Mesenchymal stem cell (in vitro differentiated cells and primary cell): ENCODE measurements around the gene PLEKHG4B.

Source experiments
- DNase-seq: peaks from one replicate; pipeline ENCODE4 v3.0.0-alpha.2; 2013
- H2AFZ ChIP-seq: one replicate; pipeline ENCODE4 v1.6.1; 2013; ENCODE audit warnings: low read depth, mild to moderate bottlenecking, control low read depth, inconsistent platforms, low read length, moderate library complexity
- H2AK5ac ChIP-seq: 2 replicates; pipeline ENCODE4 v1.6.1; 2013; ENCODE audit warnings: low read length, moderate library complexity, mild to moderate bottlenecking, inconsistent platforms; ENCODE audit not compliant: severe bottlenecking
- H2BK120ac ChIP-seq: one replicate; pipeline ENCODE4 v1.6.1; 2013; ENCODE audit warnings: low read depth, mild to moderate bottlenecking, inconsistent platforms, low read length, moderate library complexity
- H2BK12ac ChIP-seq, 2 experiments: one replicate each; pipeline ENCODE4 v1.6.1; 2013; ENCODE audit warnings: inconsistent platforms in 2 of 2, low read length in 2 of 2, mild to moderate bottlenecking in 2 of 2, moderate library complexity in 2 of 2, control low read depth in 1 of 2
- H2BK15ac ChIP-seq: one replicate; pipeline ENCODE4 v1.6.1; 2013; ENCODE audit warnings: mild to moderate bottlenecking, low read depth, inconsistent platforms; ENCODE audit not compliant: poor library complexity, severe bottlenecking
- H2BK5ac ChIP-seq: 2 replicates; pipeline ENCODE4 v1.6.1; 2013; ENCODE audit warnings: low read depth, mild to moderate bottlenecking, low read length, control low read depth, inconsistent platforms; ENCODE audit not compliant: poor library complexity, severe bottlenecking
- H3K14ac ChIP-seq, 2 experiments: one replicate each; pipeline ENCODE4 v1.6.1; 2013; ENCODE audit warnings: inconsistent platforms in 2 of 2, low read length in 2 of 2, control low read depth in 1 of 2, mild to moderate bottlenecking in 1 of 2, moderate library complexity in 1 of 2
- H3K18ac ChIP-seq, 2 experiments: one replicate each; pipeline ENCODE4 v1.6.1; 2013; ENCODE audit warnings: inconsistent platforms in 2 of 2, low read length in 2 of 2, control low read depth in 1 of 2, low read depth in 1 of 2, mild to moderate bottlenecking in 1 of 2
- H3K23ac ChIP-seq, 2 experiments: one replicate each; pipeline ENCODE4 v1.6.1; 2013; ENCODE audit warnings: inconsistent platforms in 2 of 2, low read length in 2 of 2, mild to moderate bottlenecking in 2 of 2, moderate library complexity in 2 of 2, control low read depth in 1 of 2
- H3K27ac ChIP-seq: 2 replicates; pipeline ENCODE4 v1.5.1; 2013; ENCODE audit warnings: mild to moderate bottlenecking, moderate library complexity, low read length, control low read depth, inconsistent platforms; ENCODE audit not compliant: poor library complexity, severe bottlenecking
- H3K27me3 ChIP-seq, 2 experiments: 2 replicates each; pipeline versions ENCODE4 v1.6.1 to v1.7.0; 2013; ENCODE audit warnings: low read length in 2 of 2, mild to moderate bottlenecking in 2 of 2, moderate library complexity in 2 of 2, control low read depth in 1 of 2, inconsistent platforms in 1 of 2; ENCODE audit not compliant: control insufficient read depth in 1 of 2, insufficient read depth in 1 of 2
- H3K36me3 ChIP-seq, 2 experiments: 2 replicates each; pipeline versions ENCODE4 v1.6.1 to v1.7.0; 2013; ENCODE audit warnings: low read length in 2 of 2, control low read depth in 1 of 2, inconsistent platforms in 1 of 2, low read depth in 1 of 2, mild to moderate bottlenecking in 1 of 2; ENCODE audit not compliant: insufficient read depth in 2 of 2, control insufficient read depth in 1 of 2
- H3K4ac ChIP-seq, 2 experiments: one replicate each; pipeline ENCODE4 v1.6.1; 2013; ENCODE audit warnings: inconsistent platforms in 2 of 2, low read length in 2 of 2, mild to moderate bottlenecking in 2 of 2, moderate library complexity in 2 of 2, control low read depth in 1 of 2, low read depth in 1 of 2
- H3K4me1 ChIP-seq: 2 replicates; pipeline ENCODE4 v1.6.1; 2013; ENCODE audit warnings: low read depth, low read length, control low read depth; ENCODE audit not compliant: control insufficient read depth, insufficient read depth
- H3K4me2 ChIP-seq: 2 replicates; pipeline ENCODE4 v1.6.1; 2013; ENCODE audit warnings: low read length, mild to moderate bottlenecking, inconsistent platforms; ENCODE audit not compliant: poor library complexity, severe bottlenecking
- H3K4me3 ChIP-seq, 2 experiments: 2 replicates each; pipeline versions ENCODE4 v1.5.1 to v1.7.0; 2013; ENCODE audit warnings: low read length in 2 of 2, mild to moderate bottlenecking in 2 of 2, control low read depth in 1 of 2, low read depth in 1 of 2; ENCODE audit not compliant: insufficient read depth in 1 of 2
- H3K79me1 ChIP-seq: replicated peaks from 2 replicates; pipeline ENCODE4 v1.6.1; 2013; ENCODE audit warnings: mild to moderate bottlenecking, control low read depth, low read length, inconsistent platforms; ENCODE audit not compliant: poor library complexity, severe bottlenecking
- H3K9ac ChIP-seq: 2 replicates; pipeline ENCODE4 v1.7.0; 2013; ENCODE audit warnings: mild to moderate bottlenecking, low read length, moderate library complexity
- H3K9me3 ChIP-seq: 2 replicates; pipeline ENCODE4 v1.7.0; 2013; ENCODE audit warnings: mild to moderate bottlenecking, low read length; ENCODE audit not compliant: control insufficient read depth
- H4K8ac ChIP-seq: one replicate; pipeline ENCODE4 v1.6.1; 2013; ENCODE audit warnings: inconsistent platforms, mild to moderate bottlenecking, low read length, moderate library complexity
- H4K91ac ChIP-seq: one replicate; pipeline ENCODE4 v1.6.1; 2013; ENCODE audit warnings: mild to moderate bottlenecking, low read length, inconsistent platforms
- WGBS: methylation state at CpG from one replicate; pipeline ENCODE4 v1.1.7; 2013; ENCODE audit warnings: mixed read lengths; 5-methylcytosine and 5-hydroxymethylcytosine counted together

The PLEKHG4B gene

DNA sequence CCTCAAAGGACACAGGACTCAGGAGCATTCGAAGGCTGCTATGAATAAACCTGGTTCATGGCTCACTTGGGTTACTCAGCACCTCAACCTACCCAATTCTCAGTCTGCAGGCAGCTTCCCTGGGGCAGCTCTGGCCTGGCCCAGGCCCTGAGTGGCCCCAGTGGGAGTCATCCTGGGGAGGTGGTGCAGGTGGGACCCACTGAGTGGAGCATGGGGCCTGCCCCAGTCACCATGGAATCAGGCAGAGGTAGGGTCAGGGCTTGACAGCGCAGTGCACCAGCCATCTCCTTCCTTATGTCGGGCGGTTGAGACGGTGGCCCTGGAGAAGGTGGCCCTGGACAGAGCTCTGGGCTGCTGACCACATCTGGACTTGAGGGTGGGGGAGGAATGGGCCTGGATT is 19.2 kb downstream of the PLEKHG4B start:
- H3K14ac ChIP-seq, result no peak overlapping the region
- no peak overlapping the region for H2AFZ ChIP-seq
- H2BK12ac ChIP-seq, result no peak overlapping the region
- no peak overlapping the region for H3K9ac ChIP-seq
- no peak overlapping the region for H3K18ac ChIP-seq
- DNase-seq, result no peak
- H4K8ac ChIP-seq, result no peak overlapping the region
- H3K4me1 ChIP-seq, result no peaks in the 10 kb centered on the region
- no peak overlapping the region for H3K4ac ChIP-seq
- no peak overlapping the region for H3K4me2 ChIP-seq
- peaks cover 13 to 56% of the 10 kb centered on the region in 2 experiments for H3K27me3 ChIP-seq
- no peak overlapping the region for H4K91ac ChIP-seq
- no peak overlapping the region for H3K27ac ChIP-seq
- no peaks in the 10 kb centered on the region for H3K79me1 ChIP-seq
- H2BK15ac ChIP-seq, result no peak overlapping the region
- H2BK5ac ChIP-seq, result no peak overlapping the region
- no peaks in the 10 kb centered on the region for H3K36me3 ChIP-seq
- no peak overlapping the region for H2BK120ac ChIP-seq
- H3K23ac ChIP-seq, result no peak overlapping the region
- no peak overlapping the region for H3K4me3 ChIP-seq
- no peak overlapping the region for H2AK5ac ChIP-seq
- no peaks in the 10 kb centered on the region for H3K9me3 ChIP-seq
- WGBS, result 98% methylated on average over 5 of the region's 5 CpGs

- no peak overlapping the region for H3K27ac ChIP-seq
These were observed 27.6 kb downstream of the PLEKHG4B start for GRCh38 chr5:119486-120097.

GRCh38 chr5:121432-121831 is 29.5 kb downstream of the PLEKHG4B start:
- no peak overlapping the region for H4K91ac ChIP-seq
- H3K27ac ChIP-seq, result no peak overlapping the region
- no peak overlapping the region for H4K8ac ChIP-seq
- H3K4me2 ChIP-seq, result no peak overlapping the region
- 83% methylated on average over 4 of the region's 4 CpGs for WGBS
- no peak for DNase-seq
- no peak overlapping the region for H3K14ac ChIP-seq
- no peak overlapping the region for H3K9ac ChIP-seq
- no peak overlapping the region for H3K4me3 ChIP-seq
- H3K18ac ChIP-seq, result no peak overlapping the region
- H2AFZ ChIP-seq, result no peak overlapping the region
- H3K36me3 ChIP-seq, result no peaks in the 10 kb centered on the region
- H3K4ac ChIP-seq, result no peak overlapping the region
- peaks cover 31% of the 10 kb centered on the region for H3K9me3 ChIP-seq
- H2BK12ac ChIP-seq, result no peak overlapping the region
- H2BK5ac ChIP-seq, result no peak overlapping the region
- H3K23ac ChIP-seq, result no peak overlapping the region
- no peak overlapping the region for H2BK15ac ChIP-seq
- H3K27me3 ChIP-seq, result peaks cover 0 to under 1% of the 10 kb centered on the region in 2 experiments
- no peak overlapping the region for H2AK5ac ChIP-seq
- H3K79me1 ChIP-seq, result no peaks in the 10 kb centered on the region
- no peak overlapping the region for H2BK120ac ChIP-seq
- H3K4me1 ChIP-seq, result no peaks in the 10 kb centered on the region

More at GRCh38 chr5:119486-120097, 27.6 kb downstream of the PLEKHG4B start:
- DNase-seq, result no peak
- Histone ChIP-seq H3K9ac (no peak overlapping the region), H3K14ac (no peak overlapping the region), H2BK5ac (no peak overlapping the region), H4K91ac (no peak overlapping the region), H3K4ac (no peak overlapping the region), H3K23ac (no peak overlapping the region), H2BK12ac (no peak overlapping the region), H4K8ac (no peak overlapping the region), H2BK15ac (no peak overlapping the region), H3K18ac (no peak overlapping the region), H3K27me3 (peaks cover 0 to 15% of the 10 kb centered on the region in 2 experiments), H3K79me1 (no peaks in the 10 kb centered on the region), H3K4me3 (no peak overlapping the region), H2AK5ac (no peak overlapping the region), H3K36me3 (no peaks in the 10 kb centered on the region), H2BK120ac (no peak overlapping the region), H2AFZ (no peak overlapping the region), H3K4me2 (no peak overlapping the region), H3K9me3 (peaks cover 21% of the 10 kb centered on the region), H3K4me1 (no peaks in the 10 kb centered on the region)
- 79% methylated on average over 5 of the region's 5 CpGs for WGBS

DNA sequence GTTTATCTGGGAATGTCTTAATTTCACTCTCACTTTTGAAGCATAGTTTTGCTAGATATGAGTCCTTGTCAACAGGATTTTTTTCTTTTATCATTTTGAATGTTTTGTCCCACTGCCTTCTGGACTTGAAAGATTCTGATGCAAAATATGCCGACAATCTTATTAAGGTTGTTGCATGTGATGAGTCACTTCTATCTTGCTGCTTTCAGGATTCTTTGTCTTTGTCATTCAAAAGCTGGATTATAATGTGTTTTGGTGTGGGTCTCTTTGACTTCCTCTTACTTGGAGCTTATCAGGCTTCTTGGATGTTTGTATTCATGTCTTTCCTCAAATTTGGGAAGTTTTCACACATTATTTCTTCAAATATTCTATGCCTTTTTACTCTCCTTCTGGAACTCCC is 33.8 kb downstream of the PLEKHG4B start:
- Histone ChIP-seq H3K9ac (no peak overlapping the region), H3K18ac (no peak overlapping the region), H4K8ac (no peak overlapping the region), H2BK12ac (no peak overlapping the region), H3K4ac (no peak overlapping the region), H2BK15ac (no peak overlapping the region), H3K4me2 (no peak overlapping the region), H3K9me3 (peaks cover 27% of the 10 kb centered on the region), H2BK120ac (no peak overlapping the region), H2AFZ (no peak overlapping the region), H3K27me3 (peaks cover 0 to 15% of the 10 kb centered on the region in 2 experiments), H2AK5ac (no peak overlapping the region), H3K4me3 (no peak overlapping the region), H3K23ac (no peak overlapping the region), H3K27ac (no peak overlapping the region), H3K14ac (no peak overlapping the region), H2BK5ac (no peak overlapping the region), H3K79me1 (no peaks in the 10 kb centered on the region), H4K91ac (no peak overlapping the region), H3K36me3 (no peaks in the 10 kb centered on the region), H3K4me1 (no peaks in the 10 kb centered on the region)
- no peak for DNase-seq
- whole genome bisulfite sequencing, result 96% methylated on average over 1 of the region's 1 CpG
